Measurements from ENCODE around the gene MSRB3. TPM values are rescaled to one million over a fixed set of nuclear protein-coding genes. Genes with fewer than 3 reads are reported as not detected.

Gene MSRB3
- total and polyA plus RNA-seq, 10 of the 15 experiments (the other 5 are each of a cell fraction or from before 2014, with no cell fraction given): 0.07 to 2.7 (median 1.3) TPM

- TF ChIP-seq CEBPZ (IDR thresholded peaks at IDR 0.05; ENCODE audit: low read depth, low read length): no peak
- no peak for TF ChIP-seq E4F1 (IDR thresholded peaks at IDR 0.05; ENCODE audit: borderline replicate concordance, partially characterized antibody)
Observed at GRCh38 chr12:65275627-65276026, 2.9 kb upstream of the MSRB3 start (continued).

- H3K27me3 ChIP-seq (replicated peaks in 1 of 2; ENCODE audit: control insufficient read depth in 2 of 2, insufficient read depth in 2 of 2, low read length in 1 of 2): peaks cover 3 to 7% of the 10 kb centered on the region in 2 experiments
- H3K9me3 ChIP-seq (replicated peaks; ENCODE audit: control insufficient read depth, insufficient read depth, low read length): no peaks in the 10 kb centered on the region
- H3K4me1 ChIP-seq (ENCODE audit: control insufficient read depth, insufficient read depth, low read length): no peaks in the 10 kb centered on the region
- ChIA-PET SMC1A (ENCODE audit: uncharacterized antibody, unreplicated experiment) (no interaction called here), RAD21 (ENCODE audit: unreplicated experiment) (no interaction called here), POLR2A (no interaction called here), CTCF (interaction anchor here (1.2 kb wide), 1 partner anchor 386 kb away, joined by 3 read pairs; no protein-coding TSS in a partner anchor)
- DNase-seq (ENCODE audit: low read depth, low spot score): no peak
- no peaks in the 10 kb centered on the region for H3K79me2 ChIP-seq (ENCODE audit: control insufficient read depth, insufficient read depth, low read length)
- no peaks in the 10 kb centered on the region for H3K36me3 ChIP-seq (ENCODE audit: control insufficient read depth in 2 of 2, insufficient read depth in 2 of 2, low read length in 1 of 2)
- no peak overlapping the region for H3K4me3 ChIP-seq
- H2AFZ ChIP-seq (ENCODE audit: control insufficient read depth, low read depth, low read length): no peak overlapping the region
- intact Hi-C loops (cut with micrococcal nuclease; ENCODE audit: unreplicated experiment): no loop called here
- H3K4me2 ChIP-seq (ENCODE audit: control insufficient read depth, insufficient read depth): no peak overlapping the region
- no peak for FAIRE-seq
- in situ Hi-C loops (cut with MboI): no loop called here
- H3K9ac ChIP-seq (ENCODE audit: control insufficient read depth, insufficient read depth, low read length): no peak overlapping the region
- H4K20me1 ChIP-seq (ENCODE audit: control insufficient read depth, insufficient read depth): no peaks in the 10 kb centered on the region
- H3K27ac ChIP-seq (ENCODE audit: control insufficient read depth, insufficient read depth): no peak overlapping the region
- no peak for ATAC-seq
- 0% methylated on average over 3 of the region's 3 CpGs for WGBS (ENCODE audit: insufficient coverage, insufficient replicate concordance, low lambda C conversion rate, missing lambda C conversion rate)
- TF ChIP-seq NKRF (conservative IDR thresholded peaks at IDR 0.05): no peak
- TF ChIP-seq SKIL (IDR thresholded peaks at IDR 0.05; ENCODE audit: low read depth, poor library complexity, severe bottlenecking): no peak
- no peak for TF ChIP-seq MLLT1 (IDR thresholded peaks at IDR 0.05)
- no TSS peak for BruUV-seq (replicated peaks)
Observed at GRCh38 chr12:65276916-65277530, 1.5 kb upstream of the MSRB3 start.

Data from GM12878 (cell line).